ENCODE data around the gene PTPRA. TPM values are rescaled to one million over a fixed set of nuclear protein-coding genes. Genes with fewer than 3 reads are reported as not detected.

PTPRA gene
- total and polyA plus RNA-seq, 9 donors = 37.4 to 60.5 (median 45.7) TPM

GRCh38 chr20:2836035-2836434 is 37.2 kb upstream of the PTPRA start:
- DNase-seq = no peak
- Histone ChIP-seq H3K36me3 (ENCODE audit: control insufficient read depth, insufficient read depth, low read length) (peaks cover 32% of the 10 kb centered on the region), H3K27me3 (ENCODE audit: control insufficient read depth, insufficient read depth, low read length) (no peaks in the 10 kb centered on the region), H3K4me3 (ENCODE audit: low read length) (no peak overlapping the region), H3K27ac (ENCODE audit: low read length) (no peak overlapping the region), H3K4me1 (ENCODE audit: control insufficient read depth, insufficient read depth, low read length) (peaks cover 8% of the 10 kb centered on the region), H3K9me3 (replicated peaks; ENCODE audit: control insufficient read depth, low read depth, low read length) (no peaks in the 10 kb centered on the region)
- WGBS (ENCODE audit: insufficient coverage) = 89% methylated on average over 3 of the region's 5 CpGs

DNA sequence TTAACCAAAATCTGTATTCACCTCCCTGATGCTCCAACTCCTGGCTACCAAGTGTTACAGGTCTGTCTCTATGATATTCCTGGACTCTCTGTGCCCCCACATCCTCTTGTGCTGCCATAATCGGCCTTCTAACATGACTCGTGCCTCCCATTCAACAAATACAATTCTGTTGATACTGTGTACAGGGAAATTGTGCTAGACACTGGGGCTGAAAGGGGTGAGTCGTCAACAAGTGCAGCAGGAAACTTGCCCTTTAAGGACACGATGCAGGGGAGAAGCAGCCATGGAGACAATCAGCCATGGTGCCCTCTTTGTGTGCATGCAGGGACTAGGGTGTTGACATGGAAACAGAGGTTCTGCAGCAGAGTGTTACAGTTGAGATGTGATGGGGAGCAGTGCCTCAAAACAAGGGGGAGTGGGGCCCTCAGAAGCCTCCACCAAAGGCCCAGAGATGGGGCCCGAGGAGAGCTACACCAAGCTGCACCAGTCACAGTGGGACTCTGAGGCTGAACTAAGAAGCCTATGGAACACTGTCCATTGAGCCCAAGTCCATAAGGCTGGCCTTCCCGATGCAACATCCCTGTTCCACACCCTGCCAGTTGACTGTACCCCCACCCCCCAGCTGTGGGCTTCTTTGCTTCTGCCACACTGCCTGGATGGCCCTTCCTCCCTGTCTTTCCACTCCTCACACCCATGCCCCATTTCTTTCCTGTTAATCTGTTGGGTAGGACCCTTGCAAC is 35.9 kb upstream of the PTPRA start:
- Histone ChIP-seq H3K4me3 (ENCODE audit: low read length) (no peak overlapping the region), H3K27ac (ENCODE audit: low read length) (no peak overlapping the region), H3K4me1 (ENCODE audit: control insufficient read depth, insufficient read depth, low read length) (peaks cover 15% of the 10 kb centered on the region), H3K9me3 (replicated peaks; ENCODE audit: control insufficient read depth, low read depth, low read length) (no peaks in the 10 kb centered on the region), H3K27me3 (ENCODE audit: control insufficient read depth, insufficient read depth, low read length) (no peaks in the 10 kb centered on the region), H3K36me3 (ENCODE audit: control insufficient read depth, insufficient read depth, low read length) (peaks cover 32% of the 10 kb centered on the region)
- no peak for DNase-seq
- WGBS (ENCODE audit: insufficient coverage) = 87% methylated on average over 4 of the region's 6 CpGs

DNA sequence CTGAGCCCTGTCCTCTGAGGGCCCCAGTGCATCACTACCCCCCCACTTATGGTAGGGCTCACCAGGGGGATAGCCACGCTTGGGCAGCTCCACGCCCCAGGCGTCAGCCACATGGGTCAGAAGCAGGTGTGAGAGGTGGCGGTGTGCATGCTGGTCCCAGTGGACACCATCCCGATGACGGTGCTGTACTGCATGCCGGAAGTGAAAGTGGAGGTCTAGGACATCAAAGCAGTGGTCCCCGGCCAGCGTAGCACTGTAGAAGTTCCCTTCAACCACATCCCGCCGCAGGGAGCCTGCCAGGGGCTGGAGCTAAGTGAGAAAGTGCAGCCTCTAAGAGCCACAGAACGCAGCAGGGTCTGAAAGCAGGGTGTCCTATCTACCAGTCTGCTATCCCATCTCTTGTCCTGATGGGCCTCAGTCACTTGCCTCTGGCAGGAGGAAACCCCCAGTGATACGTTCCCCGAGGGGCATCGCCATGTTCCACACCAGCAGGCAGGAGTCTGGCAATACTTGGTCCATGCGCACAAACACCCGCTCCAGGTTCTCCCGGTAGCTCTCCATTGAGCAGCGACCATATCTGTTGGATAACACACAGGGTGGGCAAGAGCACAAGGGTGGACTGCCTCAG is 35.0 kb upstream of the PTPRA start:
- no peak for DNase-seq
- Histone ChIP-seq H3K36me3 (ENCODE audit: control insufficient read depth, insufficient read depth, low read length) (peaks cover 32% of the 10 kb centered on the region), H3K4me3 (ENCODE audit: low read length) (no peak overlapping the region), H3K27ac (ENCODE audit: low read length) (no peak overlapping the region), H3K27me3 (ENCODE audit: control insufficient read depth, insufficient read depth, low read length) (no peaks in the 10 kb centered on the region), H3K9me3 (replicated peaks; ENCODE audit: control insufficient read depth, low read depth, low read length) (no peaks in the 10 kb centered on the region), H3K4me1 (ENCODE audit: control insufficient read depth, insufficient read depth, low read length) (peaks cover 15% of the 10 kb centered on the region)
- 93% methylated on average over 18 of the region's 19 CpGs for WGBS (ENCODE audit: insufficient coverage)

DNA sequence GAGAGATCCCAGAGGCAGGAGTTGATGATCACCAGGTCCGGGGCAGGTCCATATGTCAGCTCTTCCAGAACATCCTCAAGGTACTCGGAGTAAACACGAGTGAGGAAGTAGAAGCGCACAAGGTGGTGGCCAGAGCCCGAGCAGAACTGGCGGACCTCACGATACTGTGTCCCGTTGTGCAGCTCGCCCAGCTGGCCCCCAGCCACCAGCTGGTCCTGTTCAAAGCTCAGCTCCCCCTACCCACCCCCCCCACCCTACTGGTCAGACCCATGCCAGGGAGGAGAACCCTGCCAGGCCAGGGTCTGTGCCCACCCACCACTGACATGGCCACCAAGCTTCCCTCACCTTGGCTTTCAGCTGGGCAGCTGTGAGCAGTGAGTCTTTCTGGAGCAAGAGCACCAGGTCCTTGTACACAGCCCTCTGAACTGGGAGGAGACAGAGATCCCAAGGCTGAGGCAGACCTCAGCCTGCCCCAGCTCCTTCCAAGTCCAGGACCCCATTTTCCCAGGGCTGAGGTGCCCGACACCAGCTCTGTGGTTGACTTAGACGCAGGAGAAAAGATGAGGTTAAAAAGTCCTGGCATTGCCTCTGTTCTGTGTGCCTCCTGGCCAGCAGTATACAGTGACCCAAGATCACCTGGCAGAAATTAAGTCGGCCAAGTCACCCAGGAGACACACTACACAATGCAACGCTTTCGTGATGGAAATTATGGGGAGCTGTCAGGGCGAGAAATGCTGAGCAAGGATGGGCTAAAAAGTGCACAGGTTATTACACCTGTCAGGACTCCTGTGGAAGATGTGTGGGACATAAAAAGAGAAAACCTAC is 34.2 kb upstream of the PTPRA start:
- no peaks in the 10 kb centered on the region for H3K27me3 ChIP-seq (ENCODE audit: control insufficient read depth, insufficient read depth, low read length)
- peaks cover 15% of the 10 kb centered on the region for H3K4me1 ChIP-seq (ENCODE audit: control insufficient read depth, insufficient read depth, low read length)
- H3K36me3 ChIP-seq (ENCODE audit: control insufficient read depth, insufficient read depth, low read length) = peaks cover 32% of the 10 kb centered on the region
- WGBS (ENCODE audit: insufficient coverage) = 97% methylated on average over 5 of the region's 15 CpGs
- H3K27ac ChIP-seq (ENCODE audit: low read length) = no peak overlapping the region
- no peak for DNase-seq
- no peaks in the 10 kb centered on the region for H3K9me3 ChIP-seq (replicated peaks; ENCODE audit: control insufficient read depth, low read depth, low read length)
- no peak overlapping the region for H3K4me3 ChIP-seq (ENCODE audit: low read length)

DNA sequence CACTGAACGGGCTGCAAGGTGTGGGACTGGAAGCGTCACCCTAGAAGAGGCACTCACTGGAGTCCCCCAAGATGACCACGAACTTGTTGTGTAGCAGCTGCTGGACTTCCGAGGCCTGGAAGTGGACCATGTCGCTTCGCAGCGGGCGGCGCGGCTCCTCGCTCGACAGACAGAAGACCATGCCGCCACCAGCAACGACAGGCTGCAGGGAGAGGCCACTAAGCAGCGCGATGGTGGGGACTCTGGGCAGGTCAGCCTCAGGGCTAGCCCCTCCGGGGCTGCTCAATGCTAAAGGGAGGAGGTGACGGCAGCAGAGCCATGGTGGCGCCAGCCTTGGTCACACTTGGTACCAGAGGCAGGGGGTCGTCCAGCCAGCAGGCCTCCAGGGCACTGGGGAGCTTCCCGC is 33.5 kb upstream of the PTPRA start:
- Histone ChIP-seq H3K4me3 (ENCODE audit: low read length) (peak overlapping the region; percentile 75), H3K27me3 (ENCODE audit: control insufficient read depth, insufficient read depth, low read length) (no peaks in the 10 kb centered on the region), H3K4me1 (ENCODE audit: control insufficient read depth, insufficient read depth, low read length) (peaks cover 15% of the 10 kb centered on the region), H3K9me3 (replicated peaks; ENCODE audit: control insufficient read depth, low read depth, low read length) (no peaks in the 10 kb centered on the region), H3K36me3 (ENCODE audit: control insufficient read depth, insufficient read depth, low read length) (peaks cover 29% of the 10 kb centered on the region), H3K27ac (ENCODE audit: low read length) (no peak overlapping the region)
- no peak for DNase-seq
- 76% methylated on average over 21 of the region's 21 CpGs for WGBS (ENCODE audit: insufficient coverage)

DNA sequence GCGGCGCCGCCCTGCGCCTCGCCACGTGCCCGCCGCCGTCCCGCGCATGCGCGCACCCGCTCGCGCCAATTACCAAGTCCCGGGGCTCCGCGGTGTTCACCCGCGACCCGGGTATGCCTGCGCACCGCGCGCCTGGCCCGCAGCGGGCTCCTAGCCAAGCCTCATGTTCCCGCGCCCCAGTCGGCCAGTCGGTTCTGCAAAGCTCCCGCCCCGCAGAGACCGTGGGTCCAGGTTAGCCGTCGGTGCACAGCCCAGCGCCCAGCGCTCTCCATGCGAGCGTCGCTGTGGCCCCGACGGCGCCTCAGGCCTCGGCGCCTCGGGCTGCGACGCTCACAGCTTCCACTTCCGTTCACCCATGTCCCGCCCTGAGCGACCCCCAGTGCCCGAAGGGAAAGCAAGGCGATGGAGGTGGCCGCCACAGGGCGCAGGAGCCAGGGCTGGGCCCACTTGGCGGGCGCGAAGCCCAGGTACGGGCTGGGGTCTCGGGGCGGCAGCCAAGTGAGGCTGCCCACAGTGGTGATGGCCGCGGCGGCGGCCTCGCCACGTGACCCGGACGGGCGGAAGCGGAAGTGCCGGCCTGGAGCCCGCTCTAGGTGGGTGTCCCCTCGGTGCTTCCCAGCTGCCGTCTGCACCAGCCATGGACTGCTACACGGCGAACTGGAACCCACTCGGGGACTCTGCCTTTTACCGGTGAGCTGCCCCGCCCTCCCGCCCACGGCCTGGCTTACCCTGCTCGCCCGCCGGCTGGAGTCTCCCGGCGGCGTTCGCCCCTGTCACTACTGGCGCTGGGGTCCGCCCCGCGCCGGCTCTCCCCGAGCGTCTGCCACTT is 32.9 kb upstream of the PTPRA start, which contains the start of the genes PCED1A and VPS16:
PCED1A (minus strand) TSS at position 518 of the 829 bp plus-strand sequence. CDS start 743 bp downstream, outside the sequence.
VPS16 (plus strand) TSS at position 608 of the 829 bp plus-strand sequence; CDS start at position 638, 30 bp downstream.
- H3K9me3 ChIP-seq (replicated peaks; ENCODE audit: control insufficient read depth, low read depth, low read length) = no peaks in the 10 kb centered on the region
- 2% methylated on average over 88 of the region's 98 CpGs for WGBS (ENCODE audit: insufficient coverage)
- peak within 1 kb of the TSS; percentile 85 for H3K27ac ChIP-seq (ENCODE audit: low read length)
- peak within 1 kb of the TSS; percentile 75 for H3K4me3 ChIP-seq (ENCODE audit: low read length)
- peaks cover 15% of the 10 kb centered on the region for H3K4me1 ChIP-seq (ENCODE audit: control insufficient read depth, insufficient read depth, low read length)
- no peaks in the 10 kb centered on the region for H3K27me3 ChIP-seq (ENCODE audit: control insufficient read depth, insufficient read depth, low read length)
- DNase-seq = peak; percentile 95
- peaks cover 29% of the 10 kb centered on the region for H3K36me3 ChIP-seq (ENCODE audit: control insufficient read depth, insufficient read depth, low read length)

- H3K9me3 ChIP-seq (replicated peaks; ENCODE audit: control insufficient read depth, low read depth, low read length) = no peaks in the 10 kb centered on the region
- peak; percentile 85 for DNase-seq
- H3K4me1 ChIP-seq (ENCODE audit: control insufficient read depth, insufficient read depth, low read length) = peaks cover 15% of the 10 kb centered on the region
- H3K27ac ChIP-seq (ENCODE audit: low read length) = peak overlapping the region; percentile 76
- H3K36me3 ChIP-seq (ENCODE audit: control insufficient read depth, insufficient read depth, low read length) = peaks cover 23% of the 10 kb centered on the region
- no peaks in the 10 kb centered on the region for H3K27me3 ChIP-seq (ENCODE audit: control insufficient read depth, insufficient read depth, low read length)
- 5% methylated on average over 32 of the region's 33 CpGs for WGBS (ENCODE audit: insufficient coverage)
- H3K4me3 ChIP-seq (ENCODE audit: low read length) = peak overlapping the region; percentile 75
Observed at GRCh38 chr20:2840967-2841531, 32.2 kb upstream of the PTPRA start.

- no peak overlapping the region for H3K4me3 ChIP-seq (ENCODE audit: low read length)
- no peak for DNase-seq
- no CpG with 5 or more reads among the region's 2 CpGs for WGBS (ENCODE audit: insufficient coverage)
- no peak overlapping the region for H3K27ac ChIP-seq (ENCODE audit: low read length)
- H3K4me1 ChIP-seq (ENCODE audit: control insufficient read depth, insufficient read depth, low read length) = peaks cover 7% of the 10 kb centered on the region
- peaks cover 5% of the 10 kb centered on the region for H3K36me3 ChIP-seq (ENCODE audit: control insufficient read depth, insufficient read depth, low read length)
- H3K27me3 ChIP-seq (ENCODE audit: control insufficient read depth, insufficient read depth, low read length) = no peaks in the 10 kb centered on the region
- H3K9me3 ChIP-seq (replicated peaks; ENCODE audit: control insufficient read depth, low read depth, low read length) = no peaks in the 10 kb centered on the region
Observed at GRCh38 chr20:2845607-2846006, 27.7 kb upstream of the PTPRA start.

DNA sequence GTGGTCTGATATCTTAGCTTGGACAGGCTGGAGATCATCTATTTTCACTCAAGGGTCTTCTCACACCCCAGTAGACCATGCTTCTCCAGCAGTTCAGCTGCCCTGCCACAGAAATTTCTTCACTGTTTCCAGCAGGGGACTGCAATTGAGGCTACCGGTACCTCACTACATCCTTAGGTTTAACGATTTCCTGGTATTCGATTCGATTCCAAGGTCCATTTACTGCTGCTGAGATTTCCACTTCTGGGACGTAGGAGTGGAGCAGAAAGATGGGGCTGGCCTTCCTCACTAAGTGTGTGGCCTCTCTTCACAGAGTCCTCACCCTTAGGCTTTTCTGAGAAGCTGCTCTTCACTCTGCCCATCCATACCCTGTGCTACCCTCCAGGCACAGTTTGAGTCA is 26.6 kb upstream of the PTPRA start:
- WGBS (ENCODE audit: insufficient coverage) = 82% methylated on average over 4 of the region's 5 CpGs

More for the DNA sequence above, 26.6 kb upstream of the PTPRA start:
- Histone ChIP-seq H3K9me3 (replicated peaks; ENCODE audit: control insufficient read depth, low read depth, low read length) (no peaks in the 10 kb centered on the region), H3K27me3 (ENCODE audit: control insufficient read depth, insufficient read depth, low read length) (no peaks in the 10 kb centered on the region), H3K36me3 (ENCODE audit: control insufficient read depth, insufficient read depth, low read length) (peaks cover 5% of the 10 kb centered on the region), H3K27ac (ENCODE audit: low read length) (no peak overlapping the region), H3K4me3 (ENCODE audit: low read length) (no peak overlapping the region), H3K4me1 (ENCODE audit: control insufficient read depth, insufficient read depth, low read length) (peaks cover 2% of the 10 kb centered on the region)
- no peak for DNase-seq
